SK-N-SH (cell line): ENCODE measurements around the gene CCNA1. TPM values are rescaled to one million over a fixed set of nuclear protein-coding genes. Genes with fewer than 3 reads are reported as not detected.
A peak's percentile ranks its signal among the peaks of the same experiment; 100 is the strongest.

Experiments
- CTCF ChIA-PET: fragments of 300-600, 350-600 bp; formaldehyde crosslinking; extraction: SDS; loops from one replicate; lab custom pipeline; 2021; lab: Yijun Ruan, JAX
- POLR2A ChIA-PET: fragments of 350-600 bp; sonication (Branson Sonifier 250); formaldehyde crosslinking; extraction: SDS; loops from one replicate; lab custom pipeline; 2020; ENCODE audit warnings: antibody characterized with exemption, inconsistent platforms; lab: Yijun Ruan, JAX
- DNase-seq: peaks from one replicate; pipeline ENCODE4 v3.0.0; 2012
- H2AFZ ChIP-seq: fragments of 200-600 bp; sonication (generic); 2 replicates; pipeline ENCODE4 v1.8.1; 2016; ENCODE audit warnings: antibody characterized with exemption, mild to moderate bottlenecking, low read depth
- H3F3A ChIP-seq: fragments of 200-600 bp; sonication (generic); replicated peaks from 2 replicates; pipeline ENCODE3; 2016; ENCODE audit warnings: antibody characterized with exemption, mild to moderate bottlenecking; ENCODE audit not compliant: insufficient read depth
- H3K27ac ChIP-seq, 2 experiments: fragments of 200-500 bp in 1 of 2; fragments of 200-600 bp in 1 of 2; sonication (Bioruptor generic) in 1 of 2; sonication (generic), shearing (Covaris generic) in 1 of 2; 2 replicates each; pipeline versions ENCODE4 v1.5.1 to v1.6.1; 2014 to 2016; ENCODE audit warnings: low read depth in 2 of 2, inconsistent platforms in 1 of 2, low read length in 1 of 2, mild to moderate bottlenecking in 1 of 2, mixed read lengths in 1 of 2
- H3K27me3 ChIP-seq: fragments of 200-600 bp; sonication (generic), shearing (Covaris generic); 2 replicates; pipeline ENCODE4 v1.6.1; 2016; ENCODE audit warnings: mixed run types; ENCODE audit not compliant: insufficient read depth
- H3K36me3 ChIP-seq, 2 experiments: fragments of 200-500 bp in 1 of 2; fragments of 200-600 bp in 1 of 2; sonication (Bioruptor generic) in 1 of 2; sonication (generic) in 1 of 2; replicated peaks in 1 of 2; 2 replicates each; pipeline versions ENCODE3 to v1.5.1; 2014 to 2016; ENCODE audit warnings: low read length in 1 of 2, mild to moderate bottlenecking in 1 of 2; ENCODE audit not compliant: insufficient read depth in 2 of 2, control insufficient read depth in 1 of 2
- H3K4me1 ChIP-seq, 2 experiments: fragments of 200-500 bp in 1 of 2; fragments of 200-600 bp in 1 of 2; sonication (Bioruptor generic) in 1 of 2; sonication (generic), shearing (Covaris generic) in 1 of 2; 2 replicates each; pipeline versions ENCODE4 v1.5.1 to v1.6.1; 2014 to 2016; ENCODE audit warnings: low read depth in 1 of 2, low read length in 1 of 2, mixed run types in 1 of 2; ENCODE audit not compliant: insufficient read depth in 2 of 2, control insufficient read depth in 1 of 2
- H3K4me2 ChIP-seq: fragments of 200-600 bp; sonication (generic), shearing (Covaris generic); 2 replicates; pipeline ENCODE4 v1.6.1; 2017; ENCODE audit warnings: mixed run types
- H3K4me3 ChIP-seq, 2 experiments: fragments of 200-500 bp in 1 of 2; fragments of 200-600 bp in 1 of 2; sonication (Bioruptor generic) in 1 of 2; sonication (generic), shearing (Covaris generic) in 1 of 2; 2 replicates each; pipeline versions ENCODE4 v1.5.1 to v1.8.1; 2014 to 2016; ENCODE audit warnings: low read depth in 2 of 2, inconsistent platforms in 1 of 2, low read length in 1 of 2, mild to moderate bottlenecking in 1 of 2, mixed read lengths in 1 of 2, moderate library complexity in 1 of 2
- H3K79me2 ChIP-seq: fragments of 200-600 bp; sonication (generic); 2 replicates; pipeline ENCODE4 v1.8.1; 2017; ENCODE audit warnings: mild to moderate bottlenecking; ENCODE audit not compliant: insufficient read depth
- H3K9ac ChIP-seq: fragments of 200-600 bp; sonication (generic); 2 replicates; pipeline ENCODE4 v1.6.1; 2017; ENCODE audit warnings: mixed run types
- H3K9me2 ChIP-seq: fragments of 200-600 bp; sonication (generic); 2 replicates; pipeline ENCODE4 v1.6.1; 2017; ENCODE audit warnings: mixed run types
- H3K9me3 ChIP-seq: fragments of 200-600 bp; sonication (generic); 2 replicates; pipeline ENCODE4 v1.6.1; 2017; ENCODE audit warnings: mixed run types, mild to moderate bottlenecking, moderate library complexity
- H4K20me1 ChIP-seq: fragments of 200-600 bp; sonication (generic); 2 replicates; pipeline ENCODE4 v1.6.1; 2017; ENCODE audit warnings: mild to moderate bottlenecking, mixed run types; ENCODE audit not compliant: insufficient read depth
- CTCF ChIP-seq: fragments of 200-600 bp; sonication (generic); IDR thresholded peaks from 2 replicates; pipeline ENCODE4 v1.6.1; 2017; ENCODE audit warnings: antibody characterized with exemption, mild to moderate bottlenecking, moderate library complexity
- EZH2phosphoT487 ChIP-seq: fragments of 200-600 bp; sonication (generic); IDR thresholded peaks from 2 replicates; pipeline ENCODE4 v1.6.1; 2017; ENCODE audit warnings: low read depth, mixed run types, mild to moderate bottlenecking, antibody characterized with exemption, moderate library complexity, borderline replicate concordance
- FOXJ3 ChIP-seq: sonication (generic); formaldehyde crosslinking; IDR thresholded peaks from 2 replicates; pipeline ENCODE4 v1.5.1; 2020; ENCODE audit warnings: mild to moderate bottlenecking, missing genetic modification reagents
- GATA2 ChIP-seq: sonication (generic); formaldehyde crosslinking; IDR thresholded peaks from 2 replicates; pipeline ENCODE4 v1.5.0; 2020; ENCODE audit warnings: mild to moderate bottlenecking, missing genetic modification reagents
- IRF3 ChIP-seq: fragments of 150-350 bp; IDR thresholded peaks from 2 replicates; pipeline ENCODE4 v1.6.1; 2016; ENCODE audit warnings: mild to moderate bottlenecking, low read depth, low read length
- NFIC ChIP-seq: IDR thresholded peaks from 2 replicates; pipeline ENCODE4 v1.4.0; 2012; ENCODE audit warnings: borderline replicate concordance
- PBX3 ChIP-seq: IDR thresholded peaks from 2 replicates; pipeline ENCODE4; 2012
- REST ChIP-seq: IDR thresholded peaks from 2 replicates; pipeline ENCODE4 v1.6.1; 2012; ENCODE audit warnings: mild to moderate bottlenecking, low read depth, low read length, moderate library complexity
- TEAD4 ChIP-seq: IDR thresholded peaks from 2 replicates; pipeline ENCODE4 v1.4.0; 2012; ENCODE audit warnings: mild to moderate bottlenecking, borderline replicate concordance; ENCODE audit not compliant: insufficient read depth
- USF2 ChIP-seq: fragments of 150-350 bp; IDR thresholded peaks from 2 replicates; pipeline ENCODE4 v1.6.1; 2017; ENCODE audit warnings: antibody characterized with exemption, low read length, low read depth, borderline replicate concordance
- ZBTB33 ChIP-seq: IDR thresholded peaks from 2 replicates; pipeline ENCODE4 v1.4.0; 2012; ENCODE audit warnings: low read depth, borderline replicate concordance
- WGBS: methylation state at CpG from one replicate; pipeline ENCODE4 v1.1.6; 2017; ENCODE audit warnings: low lambda C conversion rate; 5-methylcytosine and 5-hydroxymethylcytosine counted together
- polyA plus RNA-seq, 3 experiments: library from polyadenylated mRNA; depleted of rRNA; stranded (reverse); fragments of >200 nt; gene quantifications; 2 replicates each; pipeline ENCODE4 v1.2.3, GENCODE V29; 2012

Gene CCNA1
- polyA plus RNA-seq, 1 of the 3 experiments (the other 2 are of a cell fraction), result 0.23 TPM

GRCh38 chr13:36395280-36395679 is 37.0 kb upstream of the CCNA1 start (continued):
- TF ChIP-seq CTCF (peak; percentile 52), ZBTB33 (no peak), IRF3 (no peak), FOXJ3 (CRISPR knock-in tag) (no peak), EZH2phosphoT487 (no peak), REST (no peak), USF2 (no peak), GATA2 (no peak)

GRCh38 chr13:36405151-36405550 is 27.1 kb upstream of the CCNA1 start:
- Histone ChIP-seq H3K9me2 (no peaks in the 10 kb centered on the region), H3K9ac (no peak overlapping the region), H4K20me1 (no peaks in the 10 kb centered on the region), H3K4me2 (no peak overlapping the region), H3K4me1 (no peaks in the 10 kb centered on the region; a peak in 1 of 4 replicates), H3K36me3 (no peaks in the 10 kb centered on the region), H2AFZ (no peak overlapping the region), H3K4me3 (no peak overlapping the region), H3F3A (no peaks in the 10 kb centered on the region)
- POLR2A ChIA-PET, result no interaction called here
- WGBS, result 0% methylated on average over 1 of the region's 1 CpG
- TF ChIP-seq ZBTB33 (no peak), TEAD4 (no peak), PBX3 (no peak), NFIC (no peak)
- TF ChIP-seq, all 33 proteins: peak for 0
- CTCF ChIA-PET, result no interaction called here
- DNase-seq, result no peak
- Histone ChIP-seq H3K27ac (no peak overlapping the region), H3K79me2 (no peaks in the 10 kb centered on the region), H3K27me3 (no peaks in the 10 kb centered on the region; the same call in 1 of the 2 replicates), H3K9me3 (no peaks in the 10 kb centered on the region)
